Measurements from ENCODE around the gene UGP2.

DNA sequence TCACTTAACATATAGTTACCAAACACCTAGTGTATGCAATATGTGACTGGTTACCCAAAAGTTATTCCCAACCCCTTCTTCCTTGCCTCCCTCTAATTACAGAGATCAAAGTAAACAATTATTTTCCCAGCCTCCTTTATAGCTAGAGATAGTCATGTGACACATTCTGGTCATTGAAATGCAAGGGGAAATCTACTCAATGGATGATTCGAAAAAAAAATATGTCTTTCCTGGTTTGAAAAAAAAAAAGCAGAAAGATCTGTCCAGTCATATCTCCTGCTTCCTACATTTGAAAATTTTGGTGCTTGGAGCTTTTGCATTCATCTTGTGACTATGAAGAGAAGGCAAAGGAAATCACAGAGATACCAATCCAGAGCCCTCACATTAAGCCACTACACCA, 27.6 kb upstream of the UGP2 start:
- no peak for TF ChIP-seq ATF7 (IDR thresholded peaks at IDR 0.05; ENCODE audit: low read depth)
- no peak for TF ChIP-seq NRF1 (conservative IDR thresholded peaks at IDR 0.05; ENCODE audit: low read depth, low read length)
- TF ChIP-seq, protein P1, sequence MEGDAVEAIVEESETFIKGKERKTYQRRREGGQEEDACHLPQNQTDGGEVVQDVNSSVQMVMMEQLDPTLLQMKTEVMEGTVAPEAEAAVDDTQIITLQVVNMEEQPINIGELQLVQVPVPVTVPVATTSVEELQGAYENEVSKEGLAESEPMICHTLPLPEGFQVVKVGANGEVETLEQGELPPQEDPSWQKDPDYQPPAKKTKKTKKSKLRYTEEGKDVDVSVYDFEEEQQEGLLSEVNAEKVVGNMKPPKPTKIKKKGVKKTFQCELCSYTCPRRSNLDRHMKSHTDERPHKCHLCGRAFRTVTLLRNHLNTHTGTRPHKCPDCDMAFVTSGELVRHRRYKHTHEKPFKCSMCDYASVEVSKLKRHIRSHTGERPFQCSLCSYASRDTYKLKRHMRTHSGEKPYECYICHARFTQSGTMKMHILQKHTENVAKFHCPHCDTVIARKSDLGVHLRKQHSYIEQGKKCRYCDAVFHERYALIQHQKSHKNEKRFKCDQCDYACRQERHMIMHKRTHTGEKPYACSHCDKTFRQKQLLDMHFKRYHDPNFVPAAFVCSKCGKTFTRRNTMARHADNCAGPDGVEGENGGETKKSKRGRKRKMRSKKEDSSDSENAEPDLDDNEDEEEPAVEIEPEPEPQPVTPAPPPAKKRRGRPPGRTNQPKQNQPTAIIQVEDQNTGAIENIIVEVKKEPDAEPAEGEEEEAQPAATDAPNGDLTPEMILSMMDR (IDR thresholded peaks at IDR 0.05 in 2 of 3, conservative IDR thresholded peaks at IDR 0.05 in 1 of 3; ENCODE audit: control insufficient read depth in 2 of 3, extremely low read depth in 1 of 3, insufficient read depth in 1 of 3, low read depth in 3 of 3, low read length in 3 of 3), result no peak
- no peak for TF ChIP-seq ZNF207 (IDR thresholded peaks at IDR 0.05; ENCODE audit: borderline replicate concordance)
- TF ChIP-seq ZNF384 (IDR thresholded peaks at IDR 0.05; ENCODE audit: borderline replicate concordance, low read depth, low read length), result no peak
- no peak for TF ChIP-seq YY1 (IDR thresholded peaks at IDR 0.05; ENCODE audit: low read depth, low read length)
